MM.1S (cell line): ENCODE results near the gene TMEM239.
"Not testable (repeated sequence)": the region's sequence is repeated elsewhere in the genome, so short reads cannot be mapped to it uniquely, and the experiment has no call there.

ENCODE experiments used
- DNase-seq: peaks from one replicate; pipeline ENCODE4 v3.0.0-alpha.2; 2015
- H2AFZ ChIP-seq: fragments of 300-600 bp; sonication (generic); 2 replicates; pipeline ENCODE4 v1.6.0; 2016; ENCODE audit warnings: antibody characterized with exemption, low read length
- H3F3A ChIP-seq: fragments of 300-600 bp; sonication (generic); 2 replicates; pipeline ENCODE4 v1.6.1; 2016; ENCODE audit warnings: mild to moderate bottlenecking, antibody characterized with exemption, low read length, moderate library complexity, mixed read lengths; ENCODE audit not compliant: insufficient read depth
- H3K27ac ChIP-seq: fragments of 300-600 bp; sonication (generic); 2 replicates; pipeline ENCODE4 v1.5.1; 2016; ENCODE audit warnings: mild to moderate bottlenecking, low read length
- H3K27me3 ChIP-seq: fragments of 300-600 bp; sonication (generic); replicated peaks from 2 replicates; pipeline ENCODE4 v1.6.0; 2016; ENCODE audit warnings: low read length; ENCODE audit not compliant: insufficient read depth
- H3K36me3 ChIP-seq: fragments of 300-600 bp; sonication (generic); replicated peaks from 2 replicates; pipeline ENCODE4 v1.6.1; 2016; ENCODE audit warnings: mild to moderate bottlenecking, low read length, mixed read lengths; ENCODE audit not compliant: insufficient read depth
- H3K4me1 ChIP-seq: fragments of 300-600 bp; sonication (generic); 2 replicates; pipeline ENCODE4 v1.6.1; 2016; ENCODE audit warnings: low read length, mixed read lengths
- H3K4me2 ChIP-seq: fragments of 300-600 bp; sonication (generic); 2 replicates; pipeline ENCODE4 v1.6.0; 2016; ENCODE audit warnings: low read depth, low read length
- H3K4me3 ChIP-seq: fragments of 300-600 bp; sonication (generic); 2 replicates; pipeline ENCODE4 v1.5.1; 2016; ENCODE audit warnings: low read length, mixed read lengths
- H3K79me2 ChIP-seq: fragments of 300-600 bp; sonication (generic); 2 replicates; pipeline ENCODE4 v1.6.1; 2016; ENCODE audit warnings: mixed run types, low read length, mixed read lengths
- H3K9ac ChIP-seq: fragments of 300-600 bp; sonication (generic); 2 replicates; pipeline ENCODE4 v1.6.1; 2016; ENCODE audit warnings: low read length, mixed read lengths
- H3K9me2 ChIP-seq: fragments of 300-600 bp; sonication (generic); replicated peaks from 2 replicates; pipeline ENCODE4 v1.6.1; 2016; ENCODE audit warnings: mild to moderate bottlenecking, low read length, mixed read lengths; ENCODE audit not compliant: insufficient read depth
- H3K9me3 ChIP-seq: fragments of 300-600 bp; sonication (generic); replicated peaks from 2 replicates; pipeline ENCODE4 v1.6.1; 2016; ENCODE audit warnings: mild to moderate bottlenecking, low read length, mixed read lengths; ENCODE audit not compliant: insufficient read depth
- H4K20me1 ChIP-seq: fragments of 300-600 bp; sonication (generic); 2 replicates; pipeline ENCODE4 v1.6.1; 2016; ENCODE audit warnings: mild to moderate bottlenecking, low read length, moderate library complexity, mixed read lengths; ENCODE audit not compliant: insufficient read depth
- EZH2 ChIP-seq: fragments of 300-600 bp; sonication (generic); optimal IDR thresholded peaks from 2 replicates; pipeline ENCODE3; 2017; ENCODE audit warnings: low read depth, mild to moderate bottlenecking, antibody characterized with exemption, low read length, mixed read lengths
- EZH2phosphoT487 ChIP-seq: fragments of 300-600 bp; sonication (generic); IDR thresholded peaks from 2 replicates; pipeline ENCODE4 v1.6.1; 2018; ENCODE audit warnings: antibody characterized with exemption, low read length
- TF ChIP-seq, protein P1 (sequence below): fragments of 300-600 bp; sonication (generic); IDR thresholded peaks from 2 replicates; pipeline ENCODE4 v1.5.1; 2016; ENCODE audit warnings: antibody characterized with exemption, low read length, mixed read lengths

The TMEM239 gene

DNA sequence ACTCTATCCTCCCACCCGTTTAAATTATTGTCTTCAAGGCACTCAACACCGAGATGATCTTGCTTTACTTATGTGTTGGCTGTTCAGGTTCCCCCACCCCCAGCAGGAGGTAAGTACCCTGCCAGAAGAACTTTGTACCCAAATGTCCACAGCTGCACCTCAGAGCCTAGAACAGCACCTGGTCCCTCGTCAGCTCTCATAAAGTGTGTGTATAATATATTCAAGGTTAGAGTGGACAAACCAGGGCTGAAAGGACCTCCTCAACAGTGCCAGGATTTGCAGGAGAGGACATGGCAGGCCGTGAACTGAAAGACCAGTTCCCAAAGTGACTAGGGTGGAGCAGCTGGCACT lies 9.8 kb upstream of the TMEM239 start:
- Histone ChIP-seq H3K9me2 (no peaks in the 10 kb centered on the region), H3K9ac (no peak overlapping the region), H3K36me3 (no peaks in the 10 kb centered on the region), H3K9me3 (no peaks in the 10 kb centered on the region), H3F3A (no peaks in the 10 kb centered on the region), H2AFZ (no peak overlapping the region), H3K27ac (no peak overlapping the region), H4K20me1 (no peaks in the 10 kb centered on the region), H3K4me2 (no peak overlapping the region), H3K4me1 (no peaks in the 10 kb centered on the region), H3K4me3 (no peak overlapping the region), H3K79me2 (no peaks in the 10 kb centered on the region), H3K27me3 (peaks cover 59% of the 10 kb centered on the region)
- TF ChIP-seq EZH2phosphoT487 (no peak), EZH2 (no peak)
- TF ChIP-seq, protein P1, sequence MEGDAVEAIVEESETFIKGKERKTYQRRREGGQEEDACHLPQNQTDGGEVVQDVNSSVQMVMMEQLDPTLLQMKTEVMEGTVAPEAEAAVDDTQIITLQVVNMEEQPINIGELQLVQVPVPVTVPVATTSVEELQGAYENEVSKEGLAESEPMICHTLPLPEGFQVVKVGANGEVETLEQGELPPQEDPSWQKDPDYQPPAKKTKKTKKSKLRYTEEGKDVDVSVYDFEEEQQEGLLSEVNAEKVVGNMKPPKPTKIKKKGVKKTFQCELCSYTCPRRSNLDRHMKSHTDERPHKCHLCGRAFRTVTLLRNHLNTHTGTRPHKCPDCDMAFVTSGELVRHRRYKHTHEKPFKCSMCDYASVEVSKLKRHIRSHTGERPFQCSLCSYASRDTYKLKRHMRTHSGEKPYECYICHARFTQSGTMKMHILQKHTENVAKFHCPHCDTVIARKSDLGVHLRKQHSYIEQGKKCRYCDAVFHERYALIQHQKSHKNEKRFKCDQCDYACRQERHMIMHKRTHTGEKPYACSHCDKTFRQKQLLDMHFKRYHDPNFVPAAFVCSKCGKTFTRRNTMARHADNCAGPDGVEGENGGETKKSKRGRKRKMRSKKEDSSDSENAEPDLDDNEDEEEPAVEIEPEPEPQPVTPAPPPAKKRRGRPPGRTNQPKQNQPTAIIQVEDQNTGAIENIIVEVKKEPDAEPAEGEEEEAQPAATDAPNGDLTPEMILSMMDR = no peak
- DNase-seq = no peak

DNA sequence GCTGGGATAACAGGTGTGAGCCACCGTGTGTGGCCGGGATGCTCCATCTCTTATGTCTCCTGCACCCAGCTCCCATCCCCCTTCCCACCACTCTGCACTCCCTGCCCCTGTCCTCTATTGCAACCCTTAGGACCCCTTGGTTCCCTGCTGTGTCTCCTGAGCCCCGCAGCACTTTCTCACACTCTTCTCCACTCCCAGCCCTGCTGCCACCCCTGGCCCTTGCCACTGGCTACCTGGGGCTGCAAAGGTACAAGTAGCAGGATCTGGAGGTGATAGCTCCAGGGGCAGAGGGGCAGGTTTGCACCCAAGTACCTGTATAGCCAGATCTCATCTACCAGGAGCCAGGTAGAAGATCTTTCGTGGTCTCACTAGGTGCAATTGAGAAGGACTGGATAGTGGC lies 9.1 kb upstream of the TMEM239 start:
- Histone ChIP-seq H3K9me3 (no peaks in the 10 kb centered on the region), H3K4me3 (no peak overlapping the region), H3K27me3 (peaks cover 53% of the 10 kb centered on the region), H3K4me2 (no peak overlapping the region), H3K4me1 (no peaks in the 10 kb centered on the region), H4K20me1 (no peaks in the 10 kb centered on the region), H3K27ac (no peak overlapping the region), H3K9ac (no peak overlapping the region), H3K36me3 (no peaks in the 10 kb centered on the region), H3F3A (no peaks in the 10 kb centered on the region), H3K79me2 (no peaks in the 10 kb centered on the region), H3K9me2 (no peaks in the 10 kb centered on the region), H2AFZ (no peak overlapping the region)
- no peak for DNase-seq
- no peak for TF ChIP-seq EZH2
- TF ChIP-seq EZH2phosphoT487 = no peak
- TF ChIP-seq, protein P1 = no peak

DNA sequence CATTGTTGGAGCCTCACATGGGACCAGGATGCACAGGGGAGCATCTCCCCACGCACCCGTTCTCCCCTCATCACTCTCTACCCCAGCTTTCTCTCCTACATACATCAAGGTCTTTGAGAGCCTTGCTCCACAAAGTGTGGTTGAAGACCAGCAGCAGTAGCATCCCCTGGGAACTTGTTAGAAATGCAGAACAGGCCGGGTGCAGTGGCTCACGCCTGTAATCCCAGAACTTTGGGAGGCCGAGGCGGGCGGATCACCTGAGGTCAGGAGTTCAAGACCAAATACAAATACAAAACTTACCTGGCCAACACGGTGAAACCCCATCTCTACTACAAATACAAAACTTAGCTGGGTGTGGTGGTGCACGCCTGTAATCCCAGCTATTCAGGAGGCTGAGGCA lies 8.2 kb upstream of the TMEM239 start:
- H3K4me3 ChIP-seq, H2AFZ ChIP-seq, H3K36me3 ChIP-seq, H3F3A ChIP-seq, H3K4me1 ChIP-seq, H3K4me2 ChIP-seq, H3K9me2 ChIP-seq, H4K20me1 ChIP-seq, H3K27ac ChIP-seq, DNase-seq, H3K9me3 ChIP-seq, H3K9ac ChIP-seq, H3K79me2 ChIP-seq: not testable (repeated sequence)
- peaks cover 44% of the 10 kb centered on the region for H3K27me3 ChIP-seq

DNA sequence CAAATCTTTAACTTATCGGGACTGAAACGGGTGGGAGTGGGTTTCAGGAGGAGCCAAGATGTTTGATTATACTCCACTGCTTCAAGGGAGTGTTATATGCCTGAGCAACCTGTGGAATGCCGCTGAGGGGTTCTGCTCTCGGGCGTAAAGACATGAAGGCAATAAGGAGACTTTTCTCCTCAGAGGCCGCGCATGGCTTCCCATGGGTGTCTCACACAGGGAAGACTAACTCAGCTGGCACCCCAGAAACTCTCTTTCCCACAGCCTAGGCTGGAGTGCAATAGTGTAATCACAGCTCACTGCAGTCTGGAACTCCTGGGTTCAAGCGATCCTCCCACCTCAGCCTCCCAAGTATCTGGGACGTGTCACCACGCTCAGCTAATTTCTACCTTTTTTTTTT lies 6.5 kb upstream of the TMEM239 start:
- H3K79me2 ChIP-seq = no peaks in the 10 kb centered on the region
- no peaks in the 10 kb centered on the region for H3K9me2 ChIP-seq
- H3K27ac ChIP-seq = no peak overlapping the region
- no peaks in the 10 kb centered on the region for H3F3A ChIP-seq
- H3K4me1 ChIP-seq = no peaks in the 10 kb centered on the region
- H3K9ac ChIP-seq = no peak overlapping the region
- no peak overlapping the region for H2AFZ ChIP-seq
- H4K20me1 ChIP-seq = no peaks in the 10 kb centered on the region
- no peak for TF ChIP-seq EZH2
- TF ChIP-seq, protein P1 = no peak
- no peak for TF ChIP-seq EZH2phosphoT487
- no peak overlapping the region for H3K4me2 ChIP-seq
- H3K9me3 ChIP-seq = no peaks in the 10 kb centered on the region
- H3K36me3 ChIP-seq = no peaks in the 10 kb centered on the region
- DNase-seq = no peak
- H3K4me3 ChIP-seq = no peak overlapping the region
- H3K27me3 ChIP-seq = peaks cover 29% of the 10 kb centered on the region
